Measurements from ENCODE around the gene GLMN. TPM values are rescaled to one million over a fixed set of nuclear protein-coding genes. Genes with fewer than 3 reads are reported as not detected.

The GLMN gene
- total RNA-seq, 1 experiment from 2014 or later = 10.4 TPM

DNA sequence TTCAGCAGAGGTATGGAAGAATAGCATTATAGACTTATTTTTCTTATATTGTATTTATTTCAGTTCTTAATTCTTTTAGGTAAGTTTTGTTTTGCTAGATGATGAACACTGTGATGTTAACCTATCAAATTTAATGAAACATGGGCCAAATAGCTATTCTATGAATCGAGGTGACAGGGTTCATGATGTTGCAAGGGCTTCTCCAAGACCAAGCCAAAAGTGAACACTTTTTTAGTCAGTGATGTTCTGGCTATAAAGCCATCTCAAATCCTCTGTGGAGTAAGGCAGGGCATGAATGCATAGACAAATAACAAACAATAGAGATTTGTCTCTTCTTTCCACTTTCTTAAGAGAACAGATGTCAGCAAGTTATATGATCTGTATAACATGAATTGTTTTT is 54.4 kb downstream of the GLMN start:
- in situ Hi-C loops (cut with HindIII; ENCODE audit: low pct_unique_long_range_greater_than_20kb, low sequenced_read_pairs) (no loop called here), intact Hi-C loops (cut with micrococcal nuclease; ENCODE audit: unreplicated experiment) (no loop called here)
- POLR2A ChIA-PET = no interaction called here
- CTCF ChIA-PET = no interaction called here
- TF ChIP-seq TCF7L2 (IDR thresholded peaks at IDR 0.05; ENCODE audit: low read depth, low read length) (no peak), SIN3A (IDR thresholded peaks at IDR 0.05; ENCODE audit: borderline replicate concordance, insufficient read depth, low read depth, low read length) (no peak), POLR2AphosphoS5 (IDR thresholded peaks at IDR 0.05; ENCODE audit: low read depth, low read length) (no peak)
- TF ChIP-seq, protein P1, sequence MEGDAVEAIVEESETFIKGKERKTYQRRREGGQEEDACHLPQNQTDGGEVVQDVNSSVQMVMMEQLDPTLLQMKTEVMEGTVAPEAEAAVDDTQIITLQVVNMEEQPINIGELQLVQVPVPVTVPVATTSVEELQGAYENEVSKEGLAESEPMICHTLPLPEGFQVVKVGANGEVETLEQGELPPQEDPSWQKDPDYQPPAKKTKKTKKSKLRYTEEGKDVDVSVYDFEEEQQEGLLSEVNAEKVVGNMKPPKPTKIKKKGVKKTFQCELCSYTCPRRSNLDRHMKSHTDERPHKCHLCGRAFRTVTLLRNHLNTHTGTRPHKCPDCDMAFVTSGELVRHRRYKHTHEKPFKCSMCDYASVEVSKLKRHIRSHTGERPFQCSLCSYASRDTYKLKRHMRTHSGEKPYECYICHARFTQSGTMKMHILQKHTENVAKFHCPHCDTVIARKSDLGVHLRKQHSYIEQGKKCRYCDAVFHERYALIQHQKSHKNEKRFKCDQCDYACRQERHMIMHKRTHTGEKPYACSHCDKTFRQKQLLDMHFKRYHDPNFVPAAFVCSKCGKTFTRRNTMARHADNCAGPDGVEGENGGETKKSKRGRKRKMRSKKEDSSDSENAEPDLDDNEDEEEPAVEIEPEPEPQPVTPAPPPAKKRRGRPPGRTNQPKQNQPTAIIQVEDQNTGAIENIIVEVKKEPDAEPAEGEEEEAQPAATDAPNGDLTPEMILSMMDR (IDR thresholded peaks at IDR 0.05) = no peak
- TF ChIP-seq, protein P2, sequence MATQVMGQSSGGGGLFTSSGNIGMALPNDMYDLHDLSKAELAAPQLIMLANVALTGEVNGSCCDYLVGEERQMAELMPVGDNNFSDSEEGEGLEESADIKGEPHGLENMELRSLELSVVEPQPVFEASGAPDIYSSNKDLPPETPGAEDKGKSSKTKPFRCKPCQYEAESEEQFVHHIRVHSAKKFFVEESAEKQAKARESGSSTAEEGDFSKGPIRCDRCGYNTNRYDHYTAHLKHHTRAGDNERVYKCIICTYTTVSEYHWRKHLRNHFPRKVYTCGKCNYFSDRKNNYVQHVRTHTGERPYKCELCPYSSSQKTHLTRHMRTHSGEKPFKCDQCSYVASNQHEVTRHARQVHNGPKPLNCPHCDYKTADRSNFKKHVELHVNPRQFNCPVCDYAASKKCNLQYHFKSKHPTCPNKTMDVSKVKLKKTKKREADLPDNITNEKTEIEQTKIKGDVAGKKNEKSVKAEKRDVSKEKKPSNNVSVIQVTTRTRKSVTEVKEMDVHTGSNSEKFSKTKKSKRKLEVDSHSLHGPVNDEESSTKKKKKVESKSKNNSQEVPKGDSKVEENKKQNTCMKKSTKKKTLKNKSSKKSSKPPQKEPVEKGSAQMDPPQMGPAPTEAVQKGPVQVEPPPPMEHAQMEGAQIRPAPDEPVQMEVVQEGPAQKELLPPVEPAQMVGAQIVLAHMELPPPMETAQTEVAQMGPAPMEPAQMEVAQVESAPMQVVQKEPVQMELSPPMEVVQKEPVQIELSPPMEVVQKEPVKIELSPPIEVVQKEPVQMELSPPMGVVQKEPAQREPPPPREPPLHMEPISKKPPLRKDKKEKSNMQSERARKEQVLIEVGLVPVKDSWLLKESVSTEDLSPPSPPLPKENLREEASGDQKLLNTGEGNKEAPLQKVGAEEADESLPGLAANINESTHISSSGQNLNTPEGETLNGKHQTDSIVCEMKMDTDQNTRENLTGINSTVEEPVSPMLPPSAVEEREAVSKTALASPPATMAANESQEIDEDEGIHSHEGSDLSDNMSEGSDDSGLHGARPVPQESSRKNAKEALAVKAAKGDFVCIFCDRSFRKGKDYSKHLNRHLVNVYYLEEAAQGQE (IDR thresholded peaks at IDR 0.05; ENCODE audit: insufficient read depth in 1 of 2, low read depth in 2 of 2, low read length in 1 of 2) = no peak
- ATAC-seq (no peak), DNase-seq (ENCODE audit: low read depth, low spot score) (no peak)
- Histone ChIP-seq H3K27ac (ENCODE audit: low read length) (no peak overlapping the region), H3K4me1 (ENCODE audit: control insufficient read depth, insufficient read depth, low read length) (no peaks in the 10 kb centered on the region), H3K9me3 (ENCODE audit: control insufficient read depth, insufficient read depth, low read depth, low read length) (no peaks in the 10 kb centered on the region), H3K36me3 (ENCODE audit: control insufficient read depth, insufficient read depth, low read length) (peaks cover 2% of the 10 kb centered on the region), H3K4me3 (ENCODE audit: low read depth in 2 of 2, low read length in 2 of 2) (no peak overlapping the region), H3K27me3 (ENCODE audit: control insufficient read depth, insufficient read depth, low read length) (no peaks in the 10 kb centered on the region)
- no TSS peak for BruUV-seq (replicated peaks)

DNA sequence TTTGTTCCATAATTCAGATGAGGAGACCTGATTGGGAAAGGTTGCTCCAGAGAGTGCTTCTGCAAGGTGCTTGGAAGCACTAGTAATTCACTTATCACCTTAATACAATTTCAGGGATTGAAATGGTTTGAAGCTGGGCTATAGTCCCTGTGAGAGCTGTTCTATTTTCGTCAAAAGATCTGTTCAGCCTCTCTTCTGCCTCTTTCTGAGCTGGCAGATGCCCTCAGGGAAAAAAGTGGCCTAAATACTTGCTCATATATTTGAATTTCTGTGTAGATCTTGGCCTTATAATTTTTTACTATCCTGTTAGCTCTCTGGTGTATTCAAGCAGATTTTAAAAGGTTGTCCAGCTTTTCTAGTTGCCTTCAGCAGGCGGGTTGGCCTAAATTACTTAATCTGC is 58.8 kb downstream of the GLMN start:
- H3K36me3 ChIP-seq (ENCODE audit: control insufficient read depth, insufficient read depth, low read length) = no peaks in the 10 kb centered on the region
- ChIA-PET CTCF (no interaction called here), POLR2A (interaction anchor here (0.5 kb wide), 1 partner anchor 60 kb away, joined by 3 read pairs; no protein-coding TSS in a partner anchor)
- H3K27me3 ChIP-seq (ENCODE audit: control insufficient read depth, insufficient read depth, low read length) = no peaks in the 10 kb centered on the region
- no TSS peak for BruUV-seq (replicated peaks)
- intact Hi-C loops (cut with micrococcal nuclease; ENCODE audit: unreplicated experiment) (no loop called here), in situ Hi-C loops (cut with HindIII; ENCODE audit: low pct_unique_long_range_greater_than_20kb, low sequenced_read_pairs) (no loop called here)
- no peaks in the 10 kb centered on the region for H3K4me1 ChIP-seq (ENCODE audit: control insufficient read depth, insufficient read depth, low read length)
- H3K4me3 ChIP-seq (ENCODE audit: low read depth in 2 of 2, low read length in 2 of 2) = no peak overlapping the region
- H3K9me3 ChIP-seq (ENCODE audit: control insufficient read depth, insufficient read depth, low read depth, low read length) = no peaks in the 10 kb centered on the region
- DNase-seq (ENCODE audit: low read depth, low spot score) (no peak), ATAC-seq (no peak)
- H3K27ac ChIP-seq (ENCODE audit: low read length) = no peak overlapping the region
- TF ChIP-seq, protein P2 (IDR thresholded peaks at IDR 0.05; ENCODE audit: insufficient read depth in 1 of 2, low read depth in 2 of 2, low read length in 1 of 2) = no peak
- no peak for TF ChIP-seq POLR2AphosphoS5 (IDR thresholded peaks at IDR 0.05; ENCODE audit: low read depth, low read length)
- TF ChIP-seq, protein P1 (IDR thresholded peaks at IDR 0.05) = no peak
- no peak for TF ChIP-seq SIN3A (IDR thresholded peaks at IDR 0.05; ENCODE audit: borderline replicate concordance, insufficient read depth, low read depth, low read length)
- no peak for TF ChIP-seq TCF7L2 (IDR thresholded peaks at IDR 0.05; ENCODE audit: low read depth, low read length)
